ENCODE data around the gene RHOC. TPM values are rescaled to one million over a fixed set of nuclear protein-coding genes. Genes with fewer than 3 reads are reported as not detected.
A peak's percentile ranks its signal among the peaks of the same experiment; 100 is the strongest.

RHOC gene
- total and polyA plus RNA-seq, 8 donors = 99.8 to 375 (median 131) TPM

- no peaks in the 10 kb centered on the region for H3K9me3 ChIP-seq
- TF ChIP-seq POLR2AphosphoS5 (IDR thresholded peaks at IDR 0.05) (peak in 2 of 3 donors; percentile 68 to 78), CTCF (IDR thresholded peaks at IDR 0.05) (no peak)
- intact Hi-C loops (cut with DNase I; ENCODE audit: low total_unique reads) = loop anchor here (5.0 to 10.0 kb wide), 2 partner anchors 87 to 329 kb away; no protein-coding TSS in a partner anchor
- peak; percentile 98 to 100 for DNase-seq
- H3K36me3 ChIP-seq = no peaks in the 10 kb centered on the region
- peak within 1 kb of the TSS; percentile 67 to 86 (median 70) for H3K4me3 ChIP-seq
- peak within 1 kb of the TSS; percentile 58 to 81 (median 76) for H3K27ac ChIP-seq
- WGBS, 5 donors = 0 to 1% (median 0%) methylated on average over 25 to 51 of the region's 51 CpGs
- H3K27me3 ChIP-seq = peaks cover 0 to 23% (median 0%) of the 10 kb centered on the region in 3 donors
- H3K4me1 ChIP-seq = peaks cover 22 to 43% (median 39%) of the 10 kb centered on the region in 4 donors
These were observed 8.5 kb upstream of the RHOC start, which contains the start of gene PPM1J for GRCh38 chr1:112715264-112716053. TSS of gene PPM1J (minus strand) at chr1:112715332. CDS start at chr1:112715301, 31 bp downstream.

- Histone ChIP-seq H3K4me1 (peaks cover 22 to 43% (median 39%) of the 10 kb centered on the region in 4 donors), H3K4me3 (peak overlapping the region; percentile 67 to 86 (median 70)), H3K36me3 (no peaks in the 10 kb centered on the region), H3K9me3 (no peaks in the 10 kb centered on the region), H3K27me3 (peaks cover 0 to 14% (median 0%) of the 10 kb centered on the region in 3 donors), H3K27ac (peak overlapping the region in 3 of 5 donors; percentile 19 to 81 (median 80))
- DNase-seq = peak; percentile 32 to 64
- WGBS, 5 donors = 1 to 3% (median 1%) methylated on average over 36 to 86 of the region's 86 CpGs
- TF ChIP-seq EP300 (IDR thresholded peaks at IDR 0.05) (no peak), CTCF (IDR thresholded peaks at IDR 0.05) (no peak), POLR2AphosphoS5 (IDR thresholded peaks at IDR 0.05) (no peak)
- intact Hi-C loops (cut with DNase I; ENCODE audit: low total_unique reads) = loop anchor here (5.0 to 10.0 kb wide), 2 partner anchors 88 to 330 kb away; no protein-coding TSS in a partner anchor
These were observed 7.7 kb upstream of the RHOC start for GRCh38 chr1:112714313-112715263.

- TF ChIP-seq CTCF (IDR thresholded peaks at IDR 0.05) = no peak
- TF ChIP-seq POLR2AphosphoS5 (IDR thresholded peaks at IDR 0.05) = peak in 1 of 3 donors; percentile 17
- H3K9me3 ChIP-seq = no peaks in the 10 kb centered on the region
- peak overlapping the region in 2 of 5 donors; percentile 11 to 80 for H3K27ac ChIP-seq
- H3K4me1 ChIP-seq = peaks cover 18 to 39% (median 34%) of the 10 kb centered on the region in 4 donors
- H3K4me3 ChIP-seq = peak overlapping the region; percentile 67 to 86 (median 70)
- DNase-seq = peak in 1 of 2 donors; percentile 83
- peaks cover 0 to 5% (median 0%) of the 10 kb centered on the region in 3 donors for H3K27me3 ChIP-seq
- H3K36me3 ChIP-seq = no peaks in the 10 kb centered on the region
- 25 to 47% (median 34%) methylated on average over 13 to 14 of the region's 14 CpGs for WGBS, 5 donors
- intact Hi-C loops (cut with DNase I; ENCODE audit: low total_unique reads) = loop anchor here (10.0 kb wide), 1 partner anchor 331 kb away; no protein-coding TSS in a partner anchor
These were observed 6.8 kb upstream of the RHOC start for GRCh38 chr1:112713466-112714312.
